ENCODE data around the gene HLX.

- TF ChIP-seq CTCF (IDR thresholded peaks at IDR 0.05) = no peak
- no peak for TF ChIP-seq SMC3 (IDR thresholded peaks at IDR 0.05; ENCODE audit: low read depth, low read length)
- no peak for TF ChIP-seq GABPA (IDR thresholded peaks at IDR 0.05; ENCODE audit: low read depth)
- no peak for TF ChIP-seq ELF1 (IDR thresholded peaks at IDR 0.05)
- no peak for TF ChIP-seq POLR2AphosphoS5 (IDR thresholded peaks at IDR 0.05; ENCODE audit: low read depth, low read length)
- TF ChIP-seq RFX5 (IDR thresholded peaks at IDR 0.05; ENCODE audit: low read length) = no peak
- TF ChIP-seq EZH2phosphoT487 (IDR thresholded peaks at IDR 0.05; ENCODE audit: borderline replicate concordance, low read depth) = no peak
Observed at GRCh38 chr1:220873087-220873486, 6.2 kb upstream of the HLX start.

All from SK-N-SH (cell line).